GM12873 (cell line): ENCODE measurements around the gene PLPP4.

Experiments used
- CTCF ChIP-seq: IDR thresholded peaks from 2 replicates; pipeline ENCODE4 v1.5.1; 2012; ENCODE audit warnings: low read depth, mild to moderate bottlenecking, moderate library complexity, low read length, control low read depth; ENCODE audit not compliant: insufficient read depth; ENCODE audit errors: missing control alignments

Gene PLPP4

GRCh38 chr10:120490288-120490687 lies 33.3 kb downstream of the PLPP4 start:
- TF ChIP-seq CTCF = no peak

GRCh38 chr10:120492346-120492745 lies 35.3 kb downstream of the PLPP4 start:
- no peak for TF ChIP-seq CTCF

- TF ChIP-seq CTCF = no peak
Observed at GRCh38 chr10:120493411-120494312, 36.6 kb downstream of the PLPP4 start.

GRCh38 chr10:120494313-120494710 lies 37.3 kb downstream of the PLPP4 start:
- TF ChIP-seq CTCF = no peak

- no peak for TF ChIP-seq CTCF
Observed at GRCh38 chr10:120495226-120496009, 38.4 kb downstream of the PLPP4 start.

GRCh38 chr10:120499883-120500282 lies 42.9 kb downstream of the PLPP4 start:
- no peak for TF ChIP-seq CTCF

- no peak for TF ChIP-seq CTCF
Observed at GRCh38 chr10:120503689-120504088, 46.7 kb downstream of the PLPP4 start.
